GM18909 (cell line): ENCODE data around the gene TMF1.

ENCODE experiments used
- ATAC-seq: cut with Tn5 transposase; IDR thresholded peaks from one replicate; pipeline ENCODE4 v1.9.1; 2021; ENCODE audit warnings: mild to moderate bottlenecking; ENCODE audit not compliant: unreplicated experiment, poor library complexity

TMF1 gene

DNA sequence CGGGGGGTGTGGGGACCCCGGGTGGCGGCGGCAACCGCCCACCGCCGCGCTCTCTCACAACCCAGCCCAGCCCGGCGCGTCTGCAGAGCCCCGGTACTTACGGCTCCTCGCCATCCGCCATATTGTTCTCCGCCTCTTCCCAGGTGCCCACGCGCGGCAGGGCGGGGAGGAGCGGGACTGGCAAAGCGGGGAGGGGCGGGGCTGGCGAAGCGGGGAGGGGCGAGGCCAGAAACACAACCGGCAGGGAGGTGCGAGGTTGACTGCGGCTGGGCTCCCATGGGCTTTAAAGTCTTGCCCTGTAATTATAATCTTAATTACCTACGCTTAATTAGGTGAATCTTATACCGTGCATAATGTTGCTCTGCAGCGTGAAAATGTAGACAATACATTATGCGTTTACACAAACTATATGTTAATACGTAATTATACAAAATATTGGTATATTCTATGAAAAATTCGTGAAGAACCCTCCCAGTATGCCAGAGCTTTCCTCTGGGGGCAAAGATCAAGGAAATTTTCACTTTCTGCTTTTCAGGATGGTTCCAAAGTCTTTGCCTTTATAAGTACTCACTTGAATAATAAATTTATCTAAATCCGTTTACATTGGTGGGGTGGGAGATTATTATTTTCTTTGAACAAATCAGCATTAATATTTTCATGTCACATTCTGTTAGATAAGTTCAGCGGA lies 28.2 kb upstream of the TMF1 start, which contains the start of gene UBA3:
Gene UBA3 (minus strand): TSS at position 133 of the 688 bp plus-strand sequence. CDS start 12 bp downstream, at position 121.
- ATAC-seq, result peak; percentile 54

- ATAC-seq, result no peak
Observed at GRCh38 chr3:69079269-69080159, 27.4 kb upstream of the TMF1 start.

DNA sequence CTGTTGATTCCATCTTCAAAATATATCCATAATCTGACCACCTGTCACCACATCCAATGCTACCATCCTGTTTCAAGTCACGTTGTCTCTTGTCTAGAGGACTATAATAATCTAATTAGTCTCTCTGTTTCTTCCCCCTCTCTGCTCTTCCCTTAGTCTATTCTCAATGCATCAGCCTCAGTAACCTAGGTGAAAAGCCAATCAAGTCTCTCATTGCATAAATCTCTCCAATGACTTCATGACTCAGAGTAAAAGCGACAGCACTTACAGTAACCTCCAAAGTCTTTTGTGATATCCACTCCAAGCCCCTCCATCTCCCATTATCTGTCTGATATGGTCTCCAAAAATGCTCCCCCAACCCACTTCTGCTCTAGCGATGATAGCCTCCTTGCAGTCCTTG lies 20.8 kb upstream of the TMF1 start:
- no peak for ATAC-seq

DNA sequence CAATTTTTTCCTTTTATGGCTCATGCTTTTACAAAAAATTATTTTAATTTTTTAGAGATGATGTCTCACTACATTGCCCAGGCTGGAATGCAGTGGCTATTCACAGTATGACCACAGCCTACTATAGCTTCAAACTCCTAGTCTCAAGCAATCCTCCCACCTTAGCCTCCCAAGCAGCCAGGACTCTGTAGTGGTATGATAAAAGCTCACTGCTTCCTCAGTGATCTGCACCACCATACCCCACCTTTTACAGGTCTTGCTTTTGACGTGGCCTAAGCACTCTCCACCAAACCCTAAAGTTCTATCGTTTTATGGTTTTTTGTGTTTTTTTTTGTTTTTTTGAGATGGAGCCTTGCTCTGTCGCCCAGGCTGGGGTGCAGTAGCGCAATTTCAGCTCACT lies 14.0 kb upstream of the TMF1 start:
- no peak for ATAC-seq

GRCh38 chr3:69065318-69065964 lies 13.3 kb upstream of the TMF1 start:
- no peak for ATAC-seq

DNA sequence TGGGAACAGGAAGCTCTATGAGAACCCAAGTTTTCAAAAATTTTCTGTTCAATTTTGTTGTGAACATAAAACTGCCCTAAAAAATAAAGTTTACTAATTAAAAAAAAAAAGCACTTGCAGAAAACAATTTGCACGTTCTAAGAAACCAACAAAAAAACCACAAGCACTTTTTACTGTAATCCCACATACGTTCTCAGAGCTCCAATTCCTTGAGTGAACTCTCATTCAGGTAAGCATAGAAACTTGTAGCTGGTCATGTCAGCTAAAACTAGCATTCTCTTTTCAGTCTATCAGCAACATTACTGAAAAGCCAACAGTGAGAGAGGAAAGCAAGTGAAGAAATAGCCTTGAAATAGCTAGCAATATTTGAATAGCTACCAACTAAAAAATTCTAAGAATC lies 11.5 kb upstream of the TMF1 start:
- ATAC-seq, result no peak

GRCh38 chr3:69059688-69060087 lies 7.6 kb upstream of the TMF1 start:
- no peak for ATAC-seq

- no peak for ATAC-seq
Observed at GRCh38 chr3:69058947-69059224, 6.8 kb upstream of the TMF1 start.

DNA sequence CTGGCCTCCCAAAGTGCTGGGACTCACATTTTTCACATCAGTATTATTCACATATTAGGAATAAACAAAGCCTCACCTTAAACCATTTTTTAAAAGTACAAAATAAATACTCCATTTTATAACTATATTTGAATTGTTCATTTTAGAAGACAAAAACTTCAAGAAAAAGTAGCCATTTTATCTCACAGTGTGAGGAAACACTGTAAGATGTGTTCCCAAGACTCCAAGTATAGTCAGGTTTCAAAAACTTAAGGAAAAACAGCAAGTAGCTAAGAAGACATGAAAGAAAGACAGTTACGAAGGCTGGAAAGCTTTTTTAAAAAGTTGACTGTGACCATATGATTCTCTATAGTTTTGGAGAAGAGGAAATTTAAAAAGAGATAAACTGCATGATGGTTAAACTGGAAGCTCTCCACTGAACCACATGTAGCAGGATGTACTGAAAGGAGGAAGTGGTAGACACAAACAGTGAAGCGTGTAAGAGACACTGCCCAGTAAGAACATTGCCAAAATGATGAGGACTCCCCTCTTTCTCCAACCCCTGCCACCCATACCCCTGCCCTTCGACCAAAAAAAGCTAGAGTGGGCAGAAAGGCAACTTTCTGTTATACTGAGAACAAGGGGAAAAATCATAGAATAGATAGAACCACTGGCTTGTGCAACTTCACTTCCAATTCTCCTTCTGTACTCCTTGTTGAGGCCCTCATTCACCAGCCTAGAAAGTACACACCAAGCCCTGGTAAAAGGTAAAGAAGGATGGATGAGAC lies 6.2 kb upstream of the TMF1 start:
- peak; percentile 99 for ATAC-seq

DNA sequence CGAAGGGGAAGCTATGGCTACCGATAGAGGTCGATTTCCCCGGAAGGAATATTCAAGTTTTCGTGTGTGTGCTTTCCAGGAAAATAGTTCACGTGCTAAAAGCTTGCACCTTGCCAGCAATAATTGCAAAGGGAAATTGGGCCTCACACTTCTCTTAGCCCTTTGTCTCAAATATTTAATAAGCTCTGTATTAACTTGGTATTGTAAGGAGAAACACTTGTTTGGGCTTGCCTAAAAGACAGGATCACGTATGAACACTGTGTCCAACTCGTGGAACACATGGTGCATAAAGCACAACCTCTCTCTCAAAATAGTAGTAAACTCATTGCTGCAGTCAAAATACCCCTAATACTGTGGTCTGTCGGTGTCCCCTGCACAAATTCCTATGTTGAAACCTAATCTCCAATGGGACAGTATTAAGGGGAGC lies 352 bp upstream of the TMF1 start:
- peak; percentile 7 for ATAC-seq

GRCh38 chr3:69048990-69049389 lies 3.1 kb downstream of the TMF1 start:
- ATAC-seq, result no peak

DNA sequence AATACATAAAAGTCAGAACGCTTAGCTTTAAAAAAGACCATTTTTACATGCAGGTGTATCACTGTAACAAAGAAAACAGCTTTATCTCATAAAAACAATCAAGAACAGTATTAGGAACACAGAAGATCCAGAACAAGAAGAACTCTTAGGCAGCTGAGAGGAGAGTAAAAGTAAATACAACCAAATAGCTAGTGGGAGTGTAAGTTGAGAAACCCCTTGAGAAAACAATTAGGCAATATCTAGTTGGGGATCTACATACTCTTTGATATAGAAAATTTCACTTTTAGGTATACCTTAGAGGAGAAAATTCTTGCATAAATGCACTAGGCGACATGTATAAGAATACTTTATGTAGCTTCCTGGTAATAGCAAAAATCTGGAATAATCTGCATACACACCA lies 7.5 kb downstream of the TMF1 start:
- no peak for ATAC-seq

- ATAC-seq, result no peak
Observed at GRCh38 chr3:69033470-69033869, 18.7 kb downstream of the TMF1 start.

- ATAC-seq, result no peak
Observed at GRCh38 chr3:69032737-69033136, 19.4 kb downstream of the TMF1 start.

GRCh38 chr3:69032142-69032541 lies 20.0 kb downstream of the TMF1 start:
- no peak for ATAC-seq

DNA sequence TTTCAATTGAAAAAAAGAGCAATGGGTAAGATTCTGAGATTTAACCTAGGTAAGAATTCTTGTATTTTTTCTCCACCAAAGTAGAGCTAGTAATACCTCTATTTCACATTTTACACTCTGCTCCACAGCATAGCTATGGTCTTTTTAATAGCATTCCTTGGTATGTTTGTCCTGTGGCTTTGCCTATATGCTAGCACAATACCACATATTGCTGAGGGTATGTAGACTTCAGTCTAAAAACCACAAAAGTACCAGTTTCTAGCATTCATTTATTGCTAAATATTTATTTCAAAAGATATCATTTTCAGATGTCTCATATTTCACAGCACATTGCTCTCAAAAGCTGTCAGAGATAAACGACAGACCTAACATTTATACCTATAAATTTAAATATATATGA lies 20.5 kb downstream of the TMF1 start:
- no peak for ATAC-seq

- ATAC-seq, result no peak
Observed at GRCh38 chr3:69020857-69021256, 31.3 kb downstream of the TMF1 start.

- no peak for ATAC-seq
Observed at GRCh38 chr3:69020424-69020823, 31.7 kb downstream of the TMF1 start.

DNA sequence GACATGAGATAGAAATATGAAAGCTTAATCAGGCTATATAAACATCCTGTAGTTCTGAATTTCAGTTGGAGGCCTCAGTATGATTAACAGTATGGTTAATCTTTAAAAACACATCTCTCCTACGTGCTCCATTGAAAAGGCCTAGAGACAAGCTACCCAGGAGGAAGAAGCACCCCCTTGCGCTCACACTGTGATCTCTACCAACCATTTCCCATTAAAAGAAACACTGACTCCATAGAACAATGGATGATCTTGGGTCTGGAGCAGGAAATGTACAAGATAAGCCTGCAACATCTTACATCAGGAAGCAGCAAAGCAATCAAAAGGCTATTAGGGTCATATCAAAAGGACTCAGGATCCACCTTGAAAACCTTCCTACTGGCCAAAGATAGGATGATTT lies 35.2 kb downstream of the TMF1 start:
- ATAC-seq, result no peak

GRCh38 chr3:69016102-69016501 lies 36.0 kb downstream of the TMF1 start:
- ATAC-seq, result no peak
